Thyroid gland (tissue), 4 donors: Measurements from ENCODE around the gene CEP83. TPM values are rescaled to one million over a fixed set of nuclear protein-coding genes. Genes with fewer than 3 reads are reported as not detected.

Source experiments
- DNase-seq, 2 donors: peaks; one replicate each; pipeline ENCODE4 v3.0.0-alpha.2; 2019
- H3K27ac ChIP-seq, 3 donors: fragments of 200-600 bp; sonication (generic); 1 replicate in 2 of 3; 2 replicates in 1 of 3; pipeline ENCODE4 v1.5.1; 2016 to 2019; ENCODE audit warnings: mild to moderate bottlenecking in 1 of 3, moderate library complexity in 1 of 3
- H3K27me3 ChIP-seq: fragments of 200-600 bp; sonication (generic); one replicate; pipeline ENCODE4 v1.5.1; 2019
- H3K36me3 ChIP-seq, 2 donors: fragments of 200-600 bp; sonication (generic); one replicate each; pipeline ENCODE4 v1.5.1; 2016 to 2019
- H3K4me1 ChIP-seq, 2 donors: fragments of 200-600 bp; sonication (generic); one replicate each; pipeline ENCODE4 v1.5.1; 2017 to 2019
- H3K4me3 ChIP-seq, 3 donors: fragments of 200-600 bp; sonication (generic); replicated peaks in 1 of 3; 1 replicate in 2 of 3; 2 replicates in 1 of 3; pipeline ENCODE4 v1.5.1; 2016; ENCODE audit warnings: mild to moderate bottlenecking in 1 of 3
- H3K9me3 ChIP-seq: fragments of 200-600 bp; sonication (generic); one replicate; pipeline ENCODE4 v1.5.1; 2017
- POLR2A ChIP-seq, 2 donors: fragments of 450-650 bp; IDR thresholded peaks; one replicate each; pipeline ENCODE4 v1.6.1; 2017; ENCODE audit warnings: antibody characterized with exemption in 2 of 2, mild to moderate bottlenecking in 2 of 2, moderate library complexity in 1 of 2
- WGBS, 2 donors: methylation state at CpG; one replicate each; pipeline ENCODE4 v1.1.5; 2017; 5-methylcytosine and 5-hydroxymethylcytosine counted together
- intact Hi-C: fragments of 100-400 bp; cut with DNase I; formaldehyde crosslinking; loops from one replicate; pipeline ENCODE4 v1.15.1; 2023
- total RNA-seq, 4 donors: library from RNA; depleted of rRNA; stranded (reverse); fragments of >200 nt; gene quantifications; one replicate each; pipeline ENCODE4 v1.2.3, GENCODE V29; 2016
- TF ChIP-seq, protein P1 (sequence below), 6 experiments: fragments of 200-600 bp in 3 of 6; fragments of 450-650 bp in 3 of 6; sonication (generic) in 3 of 6; IDR thresholded peaks; one replicate each; pipeline ENCODE4 v1.5.1; 2016 to 2019; ENCODE audit warnings: antibody characterized with exemption in 6 of 6, mild to moderate bottlenecking in 2 of 6, inconsistent platforms in 1 of 6, moderate library complexity in 1 of 6

The CEP83 gene
- total RNA-seq, 4 donors from 2014 or later: 24.1 to 41.9 (median 29.4) TPM

GRCh38 chr12:94362653-94363052 lies 97.0 kb downstream of the CEP83 start:
- no peak overlapping the region for H3K27ac ChIP-seq
- H3K36me3 ChIP-seq: no peaks in the 10 kb centered on the region
- no peak overlapping the region for H3K4me3 ChIP-seq
- 99% methylated on average over 2 of the region's 2 CpGs for WGBS, 2 donors
- H3K9me3 ChIP-seq: no peaks in the 10 kb centered on the region
- intact Hi-C loops: no loop called here
- TF ChIP-seq, protein P1, sequence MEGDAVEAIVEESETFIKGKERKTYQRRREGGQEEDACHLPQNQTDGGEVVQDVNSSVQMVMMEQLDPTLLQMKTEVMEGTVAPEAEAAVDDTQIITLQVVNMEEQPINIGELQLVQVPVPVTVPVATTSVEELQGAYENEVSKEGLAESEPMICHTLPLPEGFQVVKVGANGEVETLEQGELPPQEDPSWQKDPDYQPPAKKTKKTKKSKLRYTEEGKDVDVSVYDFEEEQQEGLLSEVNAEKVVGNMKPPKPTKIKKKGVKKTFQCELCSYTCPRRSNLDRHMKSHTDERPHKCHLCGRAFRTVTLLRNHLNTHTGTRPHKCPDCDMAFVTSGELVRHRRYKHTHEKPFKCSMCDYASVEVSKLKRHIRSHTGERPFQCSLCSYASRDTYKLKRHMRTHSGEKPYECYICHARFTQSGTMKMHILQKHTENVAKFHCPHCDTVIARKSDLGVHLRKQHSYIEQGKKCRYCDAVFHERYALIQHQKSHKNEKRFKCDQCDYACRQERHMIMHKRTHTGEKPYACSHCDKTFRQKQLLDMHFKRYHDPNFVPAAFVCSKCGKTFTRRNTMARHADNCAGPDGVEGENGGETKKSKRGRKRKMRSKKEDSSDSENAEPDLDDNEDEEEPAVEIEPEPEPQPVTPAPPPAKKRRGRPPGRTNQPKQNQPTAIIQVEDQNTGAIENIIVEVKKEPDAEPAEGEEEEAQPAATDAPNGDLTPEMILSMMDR (IDR thresholded peaks at IDR 0.05): no peak
- TF ChIP-seq POLR2A (IDR thresholded peaks at IDR 0.05): no peak
- no peaks in the 10 kb centered on the region for H3K4me1 ChIP-seq
- no peak for DNase-seq
- H3K27me3 ChIP-seq: no peaks in the 10 kb centered on the region

DNA sequence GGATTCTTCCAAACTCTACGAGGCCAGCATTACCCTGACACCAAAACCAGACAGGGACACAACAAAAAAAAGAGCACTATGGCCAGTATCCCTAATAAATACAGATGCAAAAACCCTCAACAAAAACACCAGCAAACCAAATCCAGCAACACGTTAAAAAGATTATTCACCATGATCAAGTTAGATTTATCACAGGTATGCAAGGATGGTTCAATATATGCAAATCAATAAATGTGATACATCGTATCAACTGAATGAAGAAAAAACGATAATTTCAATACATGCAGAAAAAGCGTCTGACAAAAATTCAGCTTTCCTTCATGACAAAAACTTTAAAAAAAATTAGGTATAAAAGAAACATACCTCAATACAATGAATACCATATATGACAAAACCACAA lies 99.9 kb downstream of the CEP83 start:
- DNase-seq: no peak
- no peaks in the 10 kb centered on the region for H3K36me3 ChIP-seq

DNA sequence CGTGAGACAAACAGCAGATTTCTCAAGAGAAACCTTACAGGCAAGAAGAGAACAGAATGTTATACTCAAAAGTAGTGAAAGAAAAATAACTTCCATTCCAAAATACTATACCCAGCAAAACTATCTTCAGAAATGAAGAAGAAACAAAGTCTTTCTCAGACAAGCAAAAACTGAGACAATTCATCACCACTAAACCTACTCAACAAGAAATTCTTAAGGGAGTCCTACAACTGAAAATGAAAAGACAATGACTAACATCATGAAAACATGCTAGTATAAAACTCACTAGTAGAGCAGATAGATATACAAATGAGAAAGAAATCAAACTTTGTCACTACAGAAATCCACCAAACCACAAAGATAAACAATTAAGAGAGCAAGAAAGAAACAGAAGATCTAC lies 106.5 kb downstream of the CEP83 start:
- no peaks in the 10 kb centered on the region for H3K9me3 ChIP-seq
- peaks cover 0 to 6% of the 10 kb centered on the region in 2 donors for H3K36me3 ChIP-seq
- TF ChIP-seq, protein P1 (IDR thresholded peaks at IDR 0.05): no peak
- TF ChIP-seq POLR2A (IDR thresholded peaks at IDR 0.05): no peak
- H3K27me3 ChIP-seq: no peaks in the 10 kb centered on the region
- H3K27ac ChIP-seq: no peak overlapping the region
- intact Hi-C loops: no loop called here
- H3K4me3 ChIP-seq: no peak overlapping the region
- H3K4me1 ChIP-seq: no peaks in the 10 kb centered on the region
- no peak for DNase-seq
- 93 to 96% methylated on average over 1 of the region's 1 CpG for WGBS, 2 donors

More for the DNA sequence above, 99.9 kb downstream of the CEP83 start:
- TF ChIP-seq, protein P1 (IDR thresholded peaks at IDR 0.05): no peak
- TF ChIP-seq POLR2A (IDR thresholded peaks at IDR 0.05): no peak
- no peaks in the 10 kb centered on the region for H3K27me3 ChIP-seq
- 97 to 98% methylated on average over 5 of the region's 5 CpGs for WGBS, 2 donors
- H3K27ac ChIP-seq: no peak overlapping the region
- H3K4me3 ChIP-seq: no peak overlapping the region
- intact Hi-C loops: no loop called here
- H3K9me3 ChIP-seq: no peaks in the 10 kb centered on the region
- no peaks in the 10 kb centered on the region for H3K4me1 ChIP-seq

DNA sequence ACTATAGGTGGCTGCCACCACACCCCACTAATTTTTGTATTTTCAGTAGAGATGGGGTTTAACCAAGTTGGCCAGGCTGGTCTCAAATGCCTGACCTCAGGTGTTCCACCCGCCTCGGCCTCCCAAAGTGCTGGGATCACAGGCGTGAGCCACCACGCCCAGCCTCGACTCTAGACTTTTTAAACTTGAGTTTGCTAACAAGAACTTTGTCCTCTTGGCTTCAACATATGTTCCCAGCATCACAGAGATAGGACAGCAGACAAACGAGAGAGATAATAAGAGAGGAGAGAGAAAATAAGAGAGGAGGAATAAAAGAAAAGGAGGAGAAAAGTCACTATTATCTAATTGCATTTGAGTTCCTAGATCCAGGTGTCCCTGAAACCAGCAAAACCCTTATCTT lies 119.1 kb downstream of the CEP83 start:
- Histone ChIP-seq H3K27ac (no peak overlapping the region), H3K4me3 (no peak overlapping the region), H3K36me3 (no peaks in the 10 kb centered on the region), H3K9me3 (no peaks in the 10 kb centered on the region), H3K4me1 (no peaks in the 10 kb centered on the region), H3K27me3 (no peaks in the 10 kb centered on the region)
- DNase-seq: no peak
- intact Hi-C loops: no loop called here
- WGBS, 2 donors: 96 to 98% methylated on average over 6 of the region's 6 CpGs
- no peak for TF ChIP-seq POLR2A (IDR thresholded peaks at IDR 0.05)
- TF ChIP-seq, protein P1 (IDR thresholded peaks at IDR 0.05): no peak

DNA sequence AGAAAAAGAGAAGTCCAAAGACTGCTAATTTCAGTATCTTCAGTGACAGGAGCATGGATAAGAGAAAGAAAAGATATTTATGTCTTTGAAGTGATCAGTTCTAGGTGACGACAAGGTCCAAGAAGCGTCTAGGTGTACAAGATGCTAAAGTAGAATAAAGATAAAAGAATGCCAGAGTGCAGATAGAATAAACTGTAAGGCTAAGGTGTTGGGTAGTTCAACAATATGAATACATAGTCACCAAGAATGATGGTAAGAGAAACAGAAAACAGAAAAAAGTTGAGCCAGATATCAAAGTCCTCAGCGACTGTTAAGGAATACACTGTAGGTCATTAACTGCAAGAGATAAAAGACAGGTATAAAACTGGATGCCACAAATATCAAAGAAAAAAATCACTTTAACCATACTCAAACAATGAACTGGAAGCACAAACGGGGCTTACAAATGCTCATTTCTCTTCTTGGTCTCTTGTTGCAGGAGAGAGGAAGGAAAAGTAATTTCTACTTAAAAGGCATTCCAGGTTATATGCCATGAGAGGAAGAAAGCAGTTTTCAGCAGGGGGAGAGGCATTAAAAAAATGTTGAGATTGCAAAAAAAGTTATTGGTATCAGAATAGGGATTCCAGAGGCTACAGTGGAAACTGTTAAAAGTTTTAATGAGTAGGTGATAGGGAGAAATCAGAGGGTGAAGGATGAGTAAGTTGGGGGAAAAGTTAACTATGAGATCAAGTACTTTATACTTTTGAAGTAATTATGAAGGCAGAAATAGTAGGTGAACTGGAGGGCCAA lies 121.5 kb downstream of the CEP83 start:
- H3K9me3 ChIP-seq: no peaks in the 10 kb centered on the region
- intact Hi-C loops: no loop called here
- TF ChIP-seq, protein P1 (IDR thresholded peaks at IDR 0.05): no peak
- no peak for TF ChIP-seq POLR2A (IDR thresholded peaks at IDR 0.05)
- 93% methylated on average over 4 of the region's 4 CpGs for WGBS, 2 donors
- no peak for DNase-seq
- H3K27me3 ChIP-seq: no peaks in the 10 kb centered on the region
- H3K27ac ChIP-seq: no peak overlapping the region
- H3K4me1 ChIP-seq: no peaks in the 10 kb centered on the region
- no peaks in the 10 kb centered on the region for H3K36me3 ChIP-seq
- no peak overlapping the region for H3K4me3 ChIP-seq
